Measurements from ENCODE around the gene LBH. TPM values are rescaled to one million over a fixed set of nuclear protein-coding genes. Genes with fewer than 3 reads are reported as not detected.

The LBH gene
- total RNA-seq, 1 experiment from 2014 or later, result 159 TPM

GRCh38 chr2:30298302-30298701 is 67.0 kb downstream of the LBH start:
- Mint-ChIP-seq H3K27ac (ENCODE audit: unreplicated experiment) (no peak overlapping the region), H3K4me1 (ENCODE audit: low read depth, unreplicated experiment) (peaks cover 13% of the 10 kb centered on the region), H3K4me3 (ENCODE audit: unreplicated experiment) (no peak overlapping the region), H3K36me3 (ENCODE audit: insufficient read depth, unreplicated experiment) (peaks cover 5% of the 10 kb centered on the region), H3K9me3 (ENCODE audit: unreplicated experiment) (no peaks in the 10 kb centered on the region), H3K27me3 (ENCODE audit: insufficient read depth, unreplicated experiment) (no peaks in the 10 kb centered on the region)
- CTCF ChIA-PET, result no interaction called here
- H3K36me3 ChIP-seq (ENCODE audit: control insufficient read depth, insufficient read depth, low read length), result no peaks in the 10 kb centered on the region
- no peaks in the 10 kb centered on the region for H3K9me3 ChIP-seq
- no peak overlapping the region for H3K4me3 ChIP-seq (ENCODE audit: low read depth, low read length)
- TF ChIP-seq CTCF (IDR thresholded peaks at IDR 0.05; ENCODE audit: insufficient read depth in 1 of 2, low read depth in 1 of 2, low read length in 1 of 2, severe bottlenecking in 1 of 2, unreplicated experiment in 1 of 2), result no peak
- no peak for DNase-seq
- peaks cover 19% of the 10 kb centered on the region for H3K4me1 ChIP-seq
- POLR2A ChIA-PET, result no interaction called here
- intact Hi-C loops (cut with micrococcal nuclease; ENCODE audit: unreplicated experiment), result no loop called here
- no peaks in the 10 kb centered on the region for H3K27me3 ChIP-seq (replicated peaks; ENCODE audit: control insufficient read depth, insufficient read depth, low read length)
- BruUV-seq (replicated peaks), result no TSS peak

DNA sequence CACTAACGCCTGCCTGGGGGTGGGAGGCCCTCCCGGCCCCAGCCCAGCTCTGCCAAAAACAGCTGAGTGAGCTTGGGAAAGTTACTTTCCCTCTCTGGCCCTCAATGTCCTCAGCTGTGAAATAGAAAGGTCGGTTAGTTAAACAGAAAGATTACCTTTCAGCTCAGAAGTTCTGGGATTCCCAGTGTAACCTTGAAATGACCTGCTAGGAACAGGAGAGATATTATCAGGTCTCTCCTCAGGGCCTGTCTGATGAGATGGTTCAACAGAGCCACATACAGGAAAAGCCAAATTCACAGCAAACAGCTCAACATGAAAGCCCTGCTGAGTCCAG is 68.8 kb downstream of the LBH start:
- H3K9me3 Mint-ChIP-seq (ENCODE audit: unreplicated experiment), result no peaks in the 10 kb centered on the region
- no peak for TF ChIP-seq CTCF (IDR thresholded peaks at IDR 0.05; ENCODE audit: insufficient read depth in 1 of 2, low read depth in 1 of 2, low read length in 1 of 2, severe bottlenecking in 1 of 2, unreplicated experiment in 1 of 2)

DNA sequence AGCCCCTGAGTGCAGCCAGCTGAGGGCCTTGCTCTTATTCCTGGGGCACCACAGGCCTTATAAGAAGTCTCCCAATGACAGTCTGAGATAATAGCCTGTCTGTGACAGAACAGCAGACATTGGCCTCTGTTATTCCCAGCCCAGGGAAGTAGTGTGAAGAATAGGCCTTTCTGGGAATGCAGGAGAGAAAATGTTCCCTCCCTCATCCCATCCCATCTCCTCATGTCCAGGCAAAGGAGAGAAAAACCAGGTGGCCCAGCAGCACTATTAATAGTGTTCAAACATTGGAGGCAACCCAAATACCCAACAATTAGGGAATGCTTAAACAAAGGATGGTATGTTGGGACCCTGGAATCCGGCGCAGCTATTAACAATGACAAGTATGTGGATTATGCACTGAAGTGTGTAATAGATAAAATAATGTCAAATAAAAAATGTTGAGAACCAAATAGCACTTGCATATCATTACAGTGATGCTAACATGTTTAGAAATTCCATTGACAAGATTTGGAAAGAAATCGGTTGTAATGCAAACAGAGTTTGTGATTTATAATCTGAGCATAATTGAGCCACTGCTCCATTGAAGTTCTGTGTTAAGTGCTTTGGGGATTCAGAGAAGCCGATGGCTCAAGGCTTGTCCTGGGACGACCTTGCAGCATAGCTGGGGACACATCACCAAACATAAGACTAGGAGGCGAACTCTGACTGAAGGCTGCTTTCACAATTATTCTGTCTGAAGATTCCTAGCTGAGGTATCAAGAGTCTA is 69.3 kb downstream of the LBH start:
- no peaks in the 10 kb centered on the region for H3K9me3 Mint-ChIP-seq (ENCODE audit: unreplicated experiment)
- intact Hi-C loops (cut with micrococcal nuclease; ENCODE audit: unreplicated experiment), result loop anchor here (1.0 kb wide), 2 partner anchors 27 to 47 kb away; no protein-coding TSS in a partner anchor
- peaks cover 19% of the 10 kb centered on the region for H3K4me1 ChIP-seq
- no peaks in the 10 kb centered on the region for H3K27me3 ChIP-seq (replicated peaks; ENCODE audit: control insufficient read depth, insufficient read depth, low read length)
- H3K36me3 ChIP-seq (ENCODE audit: control insufficient read depth, insufficient read depth, low read length), result no peaks in the 10 kb centered on the region
- no peak overlapping the region for H3K4me3 Mint-ChIP-seq (ENCODE audit: unreplicated experiment)
- H3K27me3 Mint-ChIP-seq (ENCODE audit: insufficient read depth, unreplicated experiment), result no peaks in the 10 kb centered on the region
- peaks cover 5% of the 10 kb centered on the region for H3K36me3 Mint-ChIP-seq (ENCODE audit: insufficient read depth, unreplicated experiment)
- DNase-seq, result peak; percentile 48 to 56
- H3K4me1 Mint-ChIP-seq (ENCODE audit: low read depth, unreplicated experiment), result peaks cover 13% of the 10 kb centered on the region
- no peaks in the 10 kb centered on the region for H3K9me3 ChIP-seq
- BruUV-seq (replicated peaks), result no TSS peak
- TF ChIP-seq CTCF (IDR thresholded peaks at IDR 0.05; ENCODE audit: insufficient read depth in 1 of 2, low read depth in 1 of 2, low read length in 1 of 2, severe bottlenecking in 1 of 2, unreplicated experiment in 1 of 2), result no peak
- H3K4me3 ChIP-seq (ENCODE audit: low read depth, low read length), result no peak overlapping the region
- peak overlapping the region; percentile 39 for H3K27ac Mint-ChIP-seq (ENCODE audit: unreplicated experiment)
- POLR2A ChIA-PET, result interaction anchor here (0.6 kb wide), 1 partner anchor 33 kb away, joined by 5 read pairs; no protein-coding TSS in a partner anchor
- CTCF ChIA-PET, result interaction anchor here (0.6 to 1.6 kb wide), 3 partner anchors 62 to 1359 kb away, joined by 3 to 6 read pairs (median 3); no protein-coding TSS in a partner anchor

More for the DNA sequence above, 68.8 kb downstream of the LBH start:
- Histone ChIP-seq H3K27me3 (replicated peaks; ENCODE audit: control insufficient read depth, insufficient read depth, low read length) (no peaks in the 10 kb centered on the region), H3K4me3 (ENCODE audit: low read depth, low read length) (no peak overlapping the region), H3K9me3 (no peaks in the 10 kb centered on the region), H3K4me1 (peaks cover 19% of the 10 kb centered on the region), H3K36me3 (ENCODE audit: control insufficient read depth, insufficient read depth, low read length) (no peaks in the 10 kb centered on the region)
- Mint-ChIP-seq H3K36me3 (ENCODE audit: insufficient read depth, unreplicated experiment) (peaks cover 5% of the 10 kb centered on the region), H3K27ac (ENCODE audit: unreplicated experiment) (no peak overlapping the region), H3K4me3 (ENCODE audit: unreplicated experiment) (no peak overlapping the region), H3K27me3 (ENCODE audit: insufficient read depth, unreplicated experiment) (no peaks in the 10 kb centered on the region), H3K4me1 (ENCODE audit: low read depth, unreplicated experiment) (peaks cover 13% of the 10 kb centered on the region)
- CTCF ChIA-PET, result interaction anchor here (0.6 to 1.6 kb wide), 2 partner anchors 61 to 1359 kb away, joined by 3 read pairs; no protein-coding TSS in a partner anchor
- intact Hi-C loops (cut with micrococcal nuclease; ENCODE audit: unreplicated experiment), result loop anchor here (1.0 kb wide), 2 partner anchors 27 to 47 kb away; no protein-coding TSS in a partner anchor
- BruUV-seq (replicated peaks), result no TSS peak
- no peak for DNase-seq
- POLR2A ChIA-PET, result no interaction called here

All from Caco-2 (cell line).